Esophagus squamous epithelium (tissue), 4 donors: ENCODE measurements around the gene SLC46A2.

Experiments
- POLR2A ChIP-seq, 4 donors: fragments of 450-650 bp; IDR thresholded peaks; one replicate each; pipeline ENCODE4 v1.6.1; 2017; ENCODE audit warnings: antibody characterized with exemption in 4 of 4, mild to moderate bottlenecking in 4 of 4, moderate library complexity in 3 of 4
- TF ChIP-seq, protein P1 (sequence below), 6 experiments: fragments of 450-650 bp in 4 of 6; fragments of 200-600 bp in 2 of 6; sonication (generic) in 2 of 6; IDR thresholded peaks; one replicate each; pipeline ENCODE4 v1.5.1; 2016 to 2019; ENCODE audit warnings: antibody characterized with exemption in 6 of 6, mild to moderate bottlenecking in 4 of 6, moderate library complexity in 4 of 6

DNA sequence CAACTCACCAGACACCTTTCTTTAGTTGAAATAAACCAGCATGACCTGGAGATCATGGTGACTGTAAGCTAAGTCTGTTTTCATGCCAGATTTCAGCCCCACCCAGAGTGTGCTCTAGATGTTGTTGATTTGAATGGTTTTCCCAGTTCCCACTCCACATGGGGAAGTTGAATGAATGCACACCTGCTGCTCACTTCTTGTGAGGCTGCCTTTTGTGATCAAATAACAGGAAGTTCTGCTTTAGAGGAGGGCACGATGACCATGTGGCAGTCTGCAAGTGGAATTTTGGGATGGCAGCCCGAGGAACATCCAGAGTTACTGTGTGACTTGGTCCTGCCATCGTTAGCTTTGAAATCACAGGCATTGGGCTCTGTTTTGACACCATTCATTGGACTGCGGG is 18.7 kb downstream of the SLC46A2 start:
- TF ChIP-seq, protein P1, sequence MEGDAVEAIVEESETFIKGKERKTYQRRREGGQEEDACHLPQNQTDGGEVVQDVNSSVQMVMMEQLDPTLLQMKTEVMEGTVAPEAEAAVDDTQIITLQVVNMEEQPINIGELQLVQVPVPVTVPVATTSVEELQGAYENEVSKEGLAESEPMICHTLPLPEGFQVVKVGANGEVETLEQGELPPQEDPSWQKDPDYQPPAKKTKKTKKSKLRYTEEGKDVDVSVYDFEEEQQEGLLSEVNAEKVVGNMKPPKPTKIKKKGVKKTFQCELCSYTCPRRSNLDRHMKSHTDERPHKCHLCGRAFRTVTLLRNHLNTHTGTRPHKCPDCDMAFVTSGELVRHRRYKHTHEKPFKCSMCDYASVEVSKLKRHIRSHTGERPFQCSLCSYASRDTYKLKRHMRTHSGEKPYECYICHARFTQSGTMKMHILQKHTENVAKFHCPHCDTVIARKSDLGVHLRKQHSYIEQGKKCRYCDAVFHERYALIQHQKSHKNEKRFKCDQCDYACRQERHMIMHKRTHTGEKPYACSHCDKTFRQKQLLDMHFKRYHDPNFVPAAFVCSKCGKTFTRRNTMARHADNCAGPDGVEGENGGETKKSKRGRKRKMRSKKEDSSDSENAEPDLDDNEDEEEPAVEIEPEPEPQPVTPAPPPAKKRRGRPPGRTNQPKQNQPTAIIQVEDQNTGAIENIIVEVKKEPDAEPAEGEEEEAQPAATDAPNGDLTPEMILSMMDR (IDR thresholded peaks at IDR 0.05) = no peak
- no peak for TF ChIP-seq POLR2A (IDR thresholded peaks at IDR 0.05)
